Skeletal muscle cell (primary cell): Measurements from ENCODE around the gene ELFN1.

Experiments
- DNase-seq: peaks from one replicate; pipeline ENCODE4 v3.0.0-alpha.2; 2010; ENCODE audit warnings: low read depth
- H3K4me3 ChIP-seq: 2 replicates; pipeline ENCODE4 v1.5.1; 2011; ENCODE audit warnings: low read depth, mild to moderate bottlenecking, control low read depth, low read length, moderate library complexity

Gene ELFN1

DNA sequence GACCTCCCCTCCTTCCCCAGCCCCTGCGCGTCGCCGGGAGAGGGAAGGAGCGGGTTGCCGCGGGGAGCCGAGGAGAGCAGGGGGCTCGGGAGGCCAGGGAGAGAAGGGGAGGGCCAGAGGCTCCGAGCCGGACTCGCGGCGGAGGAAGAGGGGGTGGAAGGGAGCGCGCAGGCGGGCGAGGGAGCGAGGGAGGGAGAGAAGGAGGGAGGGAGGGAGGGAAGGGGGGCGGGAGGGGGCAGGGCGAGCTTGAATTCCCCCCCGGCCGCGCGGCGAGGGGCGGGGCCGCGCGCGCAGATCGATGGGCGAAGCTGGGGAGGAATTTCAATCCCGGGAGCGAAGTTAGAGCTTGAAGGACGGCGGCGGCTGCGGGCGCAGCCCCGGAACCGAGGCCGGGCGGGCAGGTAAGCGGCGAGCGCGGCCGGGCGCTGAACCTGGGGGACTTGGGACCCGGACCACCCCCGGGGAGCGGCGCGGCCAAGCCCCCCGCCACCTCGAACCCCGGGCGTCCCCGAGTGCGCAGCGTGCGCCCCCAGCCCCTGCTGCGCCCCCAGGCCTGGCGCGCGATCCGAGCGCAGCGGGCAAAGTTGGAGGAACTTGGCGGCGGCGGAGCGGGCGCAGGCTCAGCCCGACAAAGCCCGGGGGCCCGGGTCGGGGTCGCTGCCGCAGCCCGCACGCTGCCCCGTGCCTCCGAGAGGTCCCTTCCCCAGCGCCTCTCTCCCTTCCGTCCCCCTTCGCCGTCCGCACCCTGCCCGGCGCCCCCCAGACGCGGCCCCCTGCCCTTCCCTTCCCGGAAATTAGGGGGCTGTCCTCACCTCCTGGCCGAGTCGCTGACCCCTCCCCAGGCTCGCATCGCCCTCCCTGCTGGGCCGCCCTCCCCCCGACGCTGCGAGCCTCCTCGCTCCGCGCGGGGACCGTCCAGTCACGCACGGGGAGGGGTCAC, at the start of gene ELFN1:
TSS of gene ELFN1 (plus strand) at position 324 of the 940 bp plus-strand sequence. CDS start 74,320 bp downstream, outside the sequence.
- no peak for DNase-seq
- H3K4me3 ChIP-seq: peak within 1 kb of the TSS; percentile 43

DNA sequence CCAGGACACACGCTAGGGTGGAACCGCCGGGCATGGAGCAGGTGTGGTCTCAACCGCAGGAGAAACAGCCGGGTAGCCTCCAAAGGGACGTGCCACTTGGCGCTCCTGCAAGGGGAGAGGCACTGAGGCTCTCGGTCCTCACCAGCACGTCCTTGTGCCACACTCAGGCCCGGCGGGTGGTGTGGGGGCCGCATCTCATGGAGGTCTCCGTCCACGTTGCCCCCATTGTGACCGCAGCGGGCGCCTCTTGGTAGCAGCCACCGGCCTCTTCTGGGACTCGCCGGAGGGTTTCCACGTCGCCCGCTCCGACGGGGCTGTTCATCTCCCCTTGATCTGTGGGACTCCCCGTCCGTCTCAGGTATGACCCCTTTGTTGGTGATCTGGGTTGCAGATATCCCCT, 49.2 kb upstream of the ELFN1 start:
- no peak for DNase-seq
- H3K4me3 ChIP-seq: no peak overlapping the region

GRCh38 chr7:1621718-1622117, 48.4 kb upstream of the ELFN1 start:
- DNase-seq: no peak
- no peak overlapping the region for H3K4me3 ChIP-seq

- no peak overlapping the region for H3K4me3 ChIP-seq
- DNase-seq: no peak
Observed at GRCh38 chr7:1622441-1622840, 47.6 kb upstream of the ELFN1 start.

GRCh38 chr7:1623810-1624209, 46.3 kb upstream of the ELFN1 start:
- H3K4me3 ChIP-seq: no peak overlapping the region
- DNase-seq: no peak

- DNase-seq: no peak
- H3K4me3 ChIP-seq: no peak overlapping the region
Observed at GRCh38 chr7:1624999-1625927, 44.8 kb upstream of the ELFN1 start.

DNA sequence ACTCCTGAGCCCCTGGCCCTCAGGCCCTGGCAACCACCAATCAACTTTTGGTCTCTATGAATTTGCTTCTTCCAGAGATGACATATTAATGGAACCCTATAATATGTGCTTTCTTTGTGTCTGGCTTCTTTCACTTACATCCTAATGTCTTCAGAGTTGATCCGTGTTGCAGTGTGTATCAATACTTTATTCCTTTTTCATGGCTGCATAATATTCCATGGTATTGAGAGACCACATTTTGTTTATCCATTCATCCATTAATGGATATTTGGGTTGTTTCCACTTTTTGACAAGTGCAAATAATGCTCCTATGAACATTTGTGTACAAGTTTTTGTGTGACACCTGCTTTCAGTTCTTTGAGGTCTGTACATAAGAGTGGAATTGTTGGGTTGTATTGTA, 43.3 kb upstream of the ELFN1 start:
- DNase-seq: no peak
- no peak overlapping the region for H3K4me3 ChIP-seq

GRCh38 chr7:1630700-1631336, 39.3 kb upstream of the ELFN1 start:
- no peak for DNase-seq
- H3K4me3 ChIP-seq: no peak overlapping the region

DNA sequence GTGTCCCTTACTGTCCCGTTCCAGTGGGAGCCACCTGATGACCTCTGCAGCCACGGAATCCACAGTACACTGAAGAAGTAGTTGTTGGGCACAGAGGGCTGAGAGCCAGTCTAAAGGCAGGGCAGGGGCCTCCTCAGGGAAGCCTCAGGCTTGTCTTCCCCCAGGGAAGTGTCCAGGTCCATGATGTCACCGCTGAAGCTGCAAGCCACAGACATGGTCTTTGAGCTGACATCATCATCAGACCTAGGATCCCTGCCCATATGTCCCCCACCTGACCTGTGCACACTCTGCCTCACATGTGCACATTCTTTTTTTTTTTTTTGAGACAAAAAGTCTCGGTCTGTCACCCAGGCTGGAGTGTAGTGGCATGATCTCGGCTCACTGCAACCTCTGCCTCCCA, 38.4 kb upstream of the ELFN1 start:
- no peak for DNase-seq
- no peak overlapping the region for H3K4me3 ChIP-seq

GRCh38 chr7:1632506-1632905, 37.6 kb upstream of the ELFN1 start:
- no peak overlapping the region for H3K4me3 ChIP-seq
- no peak for DNase-seq

- DNase-seq: no peak
Observed at GRCh38 chr7:1632916-1633785, 36.9 kb upstream of the ELFN1 start.

GRCh38 chr7:1635401-1635800, 34.7 kb upstream of the ELFN1 start:
- H3K4me3 ChIP-seq: no peak overlapping the region
- no peak for DNase-seq

More at GRCh38 chr7:1632916-1633785, 36.9 kb upstream of the ELFN1 start:
- H3K4me3 ChIP-seq: no peak overlapping the region

GRCh38 chr7:1637155-1637554, 32.9 kb upstream of the ELFN1 start:
- no peak overlapping the region for H3K4me3 ChIP-seq
- no peak for DNase-seq

DNA sequence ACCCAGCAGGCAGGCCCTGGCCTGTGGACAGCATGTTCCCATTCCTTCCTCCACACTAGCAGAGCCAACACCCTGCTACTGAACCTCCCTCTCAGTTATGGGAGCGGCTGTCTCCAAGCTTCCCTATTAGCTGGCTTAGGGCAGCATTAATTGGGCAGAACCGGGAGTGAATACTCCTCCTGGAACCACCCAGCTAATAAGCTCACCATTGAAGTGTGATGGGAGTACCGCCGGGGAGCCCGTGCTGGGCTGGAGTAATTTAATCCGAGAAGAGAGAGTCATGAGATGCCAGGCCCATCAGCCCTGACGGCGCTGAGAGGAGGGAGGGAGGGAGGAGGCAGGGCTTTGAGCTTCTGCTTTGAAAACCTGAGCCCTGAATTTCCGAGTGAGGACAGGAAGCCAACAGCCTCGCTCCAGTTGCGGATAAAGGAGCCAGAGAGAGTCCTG, 31.8 kb upstream of the ELFN1 start:
- no peak overlapping the region for H3K4me3 ChIP-seq
- no peak for DNase-seq

DNA sequence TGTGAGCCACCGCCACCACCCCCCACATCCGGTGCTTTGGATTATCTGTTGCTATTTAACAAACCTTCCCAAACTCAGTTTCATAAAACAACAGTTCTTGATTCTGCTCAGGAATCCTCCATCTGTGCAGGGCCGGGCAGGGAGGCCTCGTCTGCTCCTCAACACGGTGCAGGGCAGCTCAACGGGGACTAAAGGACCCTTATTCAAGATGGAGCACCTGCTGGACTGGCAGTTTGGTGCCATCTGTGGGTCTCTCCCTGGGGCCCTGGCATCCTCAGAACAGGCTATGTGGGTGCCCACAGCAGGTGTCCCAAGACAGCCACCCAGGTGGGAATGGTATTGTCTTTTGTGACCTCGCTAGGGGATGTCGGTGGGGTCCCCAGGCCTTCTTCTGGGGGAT, 31.0 kb upstream of the ELFN1 start:
- H3K4me3 ChIP-seq: no peak overlapping the region
- no peak for DNase-seq

GRCh38 chr7:1639532-1640175, 30.4 kb upstream of the ELFN1 start:
- no peak overlapping the region for H3K4me3 ChIP-seq

DNA sequence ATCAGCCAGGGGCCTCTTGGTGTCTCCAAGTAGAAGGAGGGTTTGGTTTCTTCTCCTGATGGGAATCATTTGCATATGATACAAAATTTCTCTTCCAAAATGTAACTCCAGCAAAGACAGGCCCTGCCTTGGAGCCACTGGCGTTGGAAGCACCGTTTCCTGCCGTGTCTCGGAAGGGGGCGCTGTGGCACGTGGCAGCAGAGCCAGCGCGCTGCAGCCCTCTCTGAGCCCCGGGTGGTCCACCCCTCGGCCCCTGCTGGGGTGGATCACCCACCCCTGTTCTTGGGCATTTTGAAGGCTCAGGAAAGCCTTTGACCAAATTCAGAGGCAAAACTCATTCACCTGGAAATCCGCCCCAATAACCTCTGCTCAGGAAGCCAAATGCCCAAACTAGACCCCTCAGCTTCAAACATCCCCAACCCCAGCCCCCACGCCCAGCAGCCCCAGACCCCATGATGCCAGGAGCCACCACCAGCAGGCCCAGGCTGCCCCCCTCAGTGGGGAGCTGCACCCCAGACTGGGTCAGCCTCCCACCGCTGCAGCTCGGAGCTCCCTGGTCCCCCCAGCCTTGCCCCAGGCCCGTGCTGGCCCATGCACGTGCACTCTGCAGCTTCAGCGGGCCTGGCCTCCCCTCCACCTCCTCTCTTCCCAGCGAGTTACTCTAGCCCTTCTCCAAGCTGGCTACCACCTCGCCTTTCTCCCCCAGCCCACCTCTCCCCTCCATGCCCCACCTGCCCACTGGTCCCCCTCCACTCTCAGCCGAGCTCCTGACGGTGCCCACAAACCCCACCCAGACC, 29.5 kb upstream of the ELFN1 start:
- DNase-seq: no peak

More at GRCh38 chr7:1639532-1640175, 30.4 kb upstream of the ELFN1 start:
- no peak for DNase-seq

More for the DNA sequence above, 29.5 kb upstream of the ELFN1 start:
- no peak overlapping the region for H3K4me3 ChIP-seq
